OCI-LY1 (cell line): ENCODE results near the gene PGC.

Experiments used
- CTCF ChIP-seq: fragments of 200-600 bp; sonication (generic), shearing (Covaris generic); IDR thresholded peaks from 2 replicates; pipeline ENCODE4 v1.5.1; 2017; ENCODE audit warnings: mild to moderate bottlenecking, antibody characterized with exemption, low read length, moderate library complexity, mixed read lengths
- EZH2 ChIP-seq: fragments of 200-600 bp; sonication (generic), shearing (Covaris generic); IDR thresholded peaks from 2 replicates; pipeline ENCODE4 v1.8.0; 2017; ENCODE audit warnings: borderline replicate concordance, mixed run types, mild to moderate bottlenecking, antibody characterized with exemption, low read length, moderate library complexity, mixed read lengths

- TF ChIP-seq EZH2, result no peak
- TF ChIP-seq CTCF, result no peak
These were observed 19.5 kb downstream of the PGC start for GRCh38 chr6:41727705-41728072.
